Raji (cell line): ENCODE measurements around the gene JAK1.

Experiments
- POLR2A ChIP-seq: IDR thresholded peaks from 2 replicates; pipeline ENCODE4 v1.6.1; 2011; ENCODE audit warnings: low read depth, low read length, control low read depth; ENCODE audit not compliant: insufficient read depth

Gene JAK1

GRCh38 chr1:64966158-64966971, at the start of gene JAK1:
Gene JAK1 (minus strand): TSS chr1:64966549. CDS start chr1:64886264, 80,285 bp downstream.
- peak; percentile 85 for TF ChIP-seq POLR2A

- no peak for TF ChIP-seq POLR2A
Measured at GRCh38 chr1:65014321-65014720, 48.0 kb upstream of the JAK1 start.

- no peak for TF ChIP-seq POLR2A
Measured at GRCh38 chr1:65011983-65012382, 45.6 kb upstream of the JAK1 start.

- TF ChIP-seq POLR2A: no peak
Measured at GRCh38 chr1:65009724-65010420, 43.5 kb upstream of the JAK1 start.

GRCh38 chr1:65009176-65009575, 42.8 kb upstream of the JAK1 start:
- TF ChIP-seq POLR2A: no peak

- TF ChIP-seq POLR2A: no peak
Measured at GRCh38 chr1:65006806-65007205, 40.5 kb upstream of the JAK1 start.

- TF ChIP-seq POLR2A: no peak
Measured at GRCh38 chr1:65003316-65003664, 36.9 kb upstream of the JAK1 start.

GRCh38 chr1:65002508-65003315, 36.4 kb upstream of the JAK1 start:
- TF ChIP-seq POLR2A: no peak

GRCh38 chr1:65002156-65002507, 35.8 kb upstream of the JAK1 start:
- TF ChIP-seq POLR2A: no peak

GRCh38 chr1:65001231-65001792, 35.0 kb upstream of the JAK1 start:
- TF ChIP-seq POLR2A: no peak

- TF ChIP-seq POLR2A: no peak
Measured at GRCh38 chr1:64996541-64997257, 30.4 kb upstream of the JAK1 start.

GRCh38 chr1:64995316-64995715, 29.0 kb upstream of the JAK1 start:
- no peak for TF ChIP-seq POLR2A

- TF ChIP-seq POLR2A: no peak
Measured at GRCh38 chr1:64986903-64987871, 20.8 kb upstream of the JAK1 start.

- TF ChIP-seq POLR2A: no peak
Measured at GRCh38 chr1:64984737-64985136, 18.4 kb upstream of the JAK1 start.

- no peak for TF ChIP-seq POLR2A
Measured at GRCh38 chr1:64984106-64984505, 17.8 kb upstream of the JAK1 start.
